Common myeloid progenitor, CD34-positive (primary cell): ENCODE data around the gene RAD54L.
"Not testable (repeated sequence)": the region's sequence is repeated elsewhere in the genome, so short reads cannot be mapped to it uniquely, and the experiment has no call there.

ENCODE experiments used
- CTCF ChIA-PET: fragments of 350-600 bp; sonication (Branson Sonifier 250); formaldehyde crosslinking; loops from one replicate; lab custom pipeline; 2021; ENCODE audit warnings: antibody characterized with exemption; lab: Charles Lee
- POLR2A ChIA-PET: fragments of 350-600 bp; sonication (Branson Sonifier 250); formaldehyde crosslinking; loops from one replicate; lab custom pipeline; 2021; ENCODE audit warnings: antibody characterized with exemption; lab: Charles Lee
- DNase-seq, 3 donors: peaks; one replicate each; pipeline versions ENCODE4 v3.0.0 to v3.0.0-alpha.2; 2013
- H3K27ac ChIP-seq, 2 experiments: 1 replicate in 1 of 2; 2 replicates in 1 of 2; pipeline ENCODE4 v1.7.0; 2013; ENCODE audit warnings: inconsistent platforms in 2 of 2, low read length in 2 of 2, mild to moderate bottlenecking in 2 of 2, low read depth in 1 of 2, moderate library complexity in 1 of 2; ENCODE audit not compliant: severe bottlenecking in 2 of 2, insufficient read depth in 1 of 2, poor library complexity in 1 of 2
- H3K27me3 ChIP-seq, 5 experiments: replicated peaks in 2 of 5; 1 replicate in 3 of 5; 2 replicates in 2 of 5; pipeline versions ENCODE4 v1.6.1 to v1.7.0; 2013; ENCODE audit warnings: low read length in 4 of 5, mild to moderate bottlenecking in 2 of 5, moderate library complexity in 2 of 5, inconsistent platforms in 1 of 5; ENCODE audit not compliant: insufficient read depth in 5 of 5, control insufficient read depth in 4 of 5
- H3K36me3 ChIP-seq, 4 experiments: 1 replicate in 2 of 4; 2 replicates in 2 of 4; pipeline versions ENCODE4 v1.6.1 to v1.7.0; 2013; ENCODE audit warnings: low read length in 3 of 4, control low read depth in 1 of 4, mild to moderate bottlenecking in 1 of 4; ENCODE audit not compliant: control insufficient read depth in 4 of 4, insufficient read depth in 4 of 4
- H3K4me1 ChIP-seq, 4 experiments: 1 replicate in 3 of 4; 2 replicates in 1 of 4; pipeline versions ENCODE4 v1.6.1 to v1.7.1; 2013; ENCODE audit warnings: low read length in 3 of 4, mild to moderate bottlenecking in 3 of 4, control low read depth in 1 of 4, inconsistent platforms in 1 of 4, moderate library complexity in 1 of 4; ENCODE audit not compliant: control insufficient read depth in 4 of 4, insufficient read depth in 4 of 4; ENCODE audit errors: control extremely low read depth in 1 of 4
- H3K4me3 ChIP-seq, 7 experiments: 1 replicate in 4 of 7; 2 replicates in 3 of 7; pipeline versions ENCODE4 v1.5.1 to v1.7.0; 2013; ENCODE audit warnings: mild to moderate bottlenecking in 7 of 7, low read length in 6 of 7, moderate library complexity in 6 of 7, inconsistent platforms in 2 of 7, low read depth in 2 of 7, control low read depth in 1 of 7; ENCODE audit not compliant: insufficient read depth in 4 of 7, control insufficient read depth in 1 of 7; ENCODE audit errors: extremely low read depth in 1 of 7
- H3K9me3 ChIP-seq, 5 experiments: 1 replicate in 4 of 5; 2 replicates in 1 of 5; pipeline versions ENCODE4 v1.6.1 to v1.7.1; 2013; ENCODE audit warnings: low read length in 4 of 5, mild to moderate bottlenecking in 2 of 5, inconsistent platforms in 1 of 5, low read depth in 1 of 5, moderate library complexity in 1 of 5; ENCODE audit not compliant: control insufficient read depth in 4 of 5, insufficient read depth in 2 of 5; ENCODE audit errors: control extremely low read depth in 1 of 5
- WGBS: methylation state at CpG from one replicate; pipeline ENCODE4 v1.1.5; 2013; ENCODE audit not compliant: insufficient coverage; 5-methylcytosine and 5-hydroxymethylcytosine counted together

RAD54L gene

GRCh38 chr1:46315669-46316403, 68.3 kb downstream of the RAD54L start:
- Histone ChIP-seq H3K27ac (no peak overlapping the region), H3K27me3 (no peaks in the 10 kb centered on the region), H3K4me1 (no peaks in the 10 kb centered on the region), H3K9me3 (no peaks in the 10 kb centered on the region), H3K36me3 (peaks cover 10 to 52% (median 26%) of the 10 kb centered on the region in 4 experiments), H3K4me3 (no peak overlapping the region)
- ChIA-PET POLR2A (no interaction called here), CTCF (no interaction called here)
- no peak for DNase-seq
- WGBS: 90% methylated on average over 2 of the region's 3 CpGs

GRCh38 chr1:46317323-46317722, 69.8 kb downstream of the RAD54L start:
- Histone ChIP-seq H3K4me1 (no peaks in the 10 kb centered on the region), H3K4me3 (no peak overlapping the region), H3K27ac (no peak overlapping the region), H3K27me3 (no peaks in the 10 kb centered on the region), H3K36me3 (peaks cover 7 to 43% (median 23%) of the 10 kb centered on the region in 4 experiments), H3K9me3 (no peaks in the 10 kb centered on the region)
- 100% methylated on average over 1 of the region's 1 CpG for WGBS
- POLR2A ChIA-PET: no interaction called here
- no peak for DNase-seq
- CTCF ChIA-PET: no interaction called here

GRCh38 chr1:46319301-46319700, 71.7 kb downstream of the RAD54L start:
- H3K9me3 ChIP-seq, H3K27me3 ChIP-seq, H3K4me3 ChIP-seq, DNase-seq, H3K27ac ChIP-seq, H3K4me1 ChIP-seq, POLR2A ChIA-PET: not testable (repeated sequence)
- peaks cover 3 to 27% (median 12%) of the 10 kb centered on the region in 4 experiments for H3K36me3 ChIP-seq
- 100% methylated on average over 4 of the region's 6 CpGs for WGBS
- CTCF ChIA-PET: interaction anchor here (0.7 to 0.9 kb wide), 2 partner anchors 16 to 64 kb away, joined by 3 read pairs; partner anchors contain the start of gene UQCRH

- H3K4me3 ChIP-seq, H3K27ac ChIP-seq, H3K4me1 ChIP-seq, H3K9me3 ChIP-seq, DNase-seq, POLR2A ChIA-PET, H3K27me3 ChIP-seq: not testable (repeated sequence)
- CTCF ChIA-PET: interaction anchor here (0.9 kb wide), 1 partner anchor 65 kb away, joined by 3 read pairs; no protein-coding TSS in a partner anchor
- peaks cover 3 to 19% (median 8%) of the 10 kb centered on the region in 4 experiments for H3K36me3 ChIP-seq
- 95% methylated on average over 3 of the region's 13 CpGs for WGBS
Measured at GRCh38 chr1:46319960-46320914, 72.7 kb downstream of the RAD54L start.

- H3K4me1 ChIP-seq, DNase-seq, POLR2A ChIA-PET, CTCF ChIA-PET, H3K27me3 ChIP-seq, H3K36me3 ChIP-seq, H3K27ac ChIP-seq, H3K4me3 ChIP-seq, H3K9me3 ChIP-seq: not testable (repeated sequence)
- WGBS: 96% methylated on average over 3 of the region's 6 CpGs
Measured at GRCh38 chr1:46322191-46322590, 74.6 kb downstream of the RAD54L start.

GRCh38 chr1:46325285-46326076, 77.9 kb downstream of the RAD54L start:
- H3K4me3 ChIP-seq, H3K27ac ChIP-seq, H3K36me3 ChIP-seq, DNase-seq, H3K4me1 ChIP-seq, POLR2A ChIA-PET, H3K9me3 ChIP-seq, H3K27me3 ChIP-seq: not testable (repeated sequence)
- WGBS: 100% methylated on average over 1 of the region's 11 CpGs
- CTCF ChIA-PET: interaction anchor here (1.6 kb wide), 1 partner anchor 10 kb away, joined by 4 read pairs; no protein-coding TSS in a partner anchor
